BJ (cell line): ENCODE measurements around the gene TTC19. TPM values are rescaled to one million over a fixed set of nuclear protein-coding genes. Genes with fewer than 3 reads are reported as not detected.

ENCODE experiments used
- CTCF ChIA-PET: fragments of 350-600 bp; formaldehyde crosslinking; extraction: SDS; loops from one replicate; lab custom pipeline; 2021; ENCODE audit warnings: antibody characterized with exemption, inconsistent platforms; lab: Yijun Ruan, JAX
- POLR2A ChIA-PET: fragments of 300-600 bp; sonication (Branson Sonifier 250); formaldehyde crosslinking; extraction: SDS; loops from one replicate; lab custom pipeline; 2021; ENCODE audit warnings: antibody characterized with exemption; lab: Charles Lee
- DNase-seq: peaks from one replicate; pipeline ENCODE4 v3.0.0-alpha.2; 2011; ENCODE audit warnings: low read depth
- H3K27me3 ChIP-seq: 2 replicates; pipeline ENCODE4 v1.6.0; 2011; ENCODE audit warnings: low read length; ENCODE audit not compliant: control insufficient read depth, insufficient read depth
- H3K36me3 ChIP-seq: 2 replicates; pipeline ENCODE4 v1.5.1; 2011; ENCODE audit warnings: low read length; ENCODE audit not compliant: control insufficient read depth, insufficient read depth
- H3K4me3 ChIP-seq: 2 replicates; pipeline ENCODE4 v1.5.1; 2011; ENCODE audit warnings: low read depth, mild to moderate bottlenecking, control low read depth, low read length
- polyA plus RNA-seq: library from polyadenylated mRNA; depleted of rRNA; stranded (reverse); fragments of >200 nt; gene quantifications from 2 replicates; pipeline ENCODE4 v1.2.3, GENCODE V29; 2011
- TF ChIP-seq, protein P1 (sequence below): IDR thresholded peaks from 2 replicates; pipeline ENCODE4 v1.5.1; 2011; ENCODE audit warnings: low read depth, mild to moderate bottlenecking, control low read depth, inconsistent platforms, low read length, moderate library complexity; ENCODE audit not compliant: insufficient read depth

TTC19 gene
- polyA plus RNA-seq, 1 experiment, result 2.8 TPM

GRCh38 chr17:16061631-16062030 lies 62.0 kb downstream of the TTC19 start:
- Histone ChIP-seq H3K27me3 (no peaks in the 10 kb centered on the region), H3K36me3 (peaks cover 8% of the 10 kb centered on the region), H3K4me3 (no peak overlapping the region)
- TF ChIP-seq, protein P1, sequence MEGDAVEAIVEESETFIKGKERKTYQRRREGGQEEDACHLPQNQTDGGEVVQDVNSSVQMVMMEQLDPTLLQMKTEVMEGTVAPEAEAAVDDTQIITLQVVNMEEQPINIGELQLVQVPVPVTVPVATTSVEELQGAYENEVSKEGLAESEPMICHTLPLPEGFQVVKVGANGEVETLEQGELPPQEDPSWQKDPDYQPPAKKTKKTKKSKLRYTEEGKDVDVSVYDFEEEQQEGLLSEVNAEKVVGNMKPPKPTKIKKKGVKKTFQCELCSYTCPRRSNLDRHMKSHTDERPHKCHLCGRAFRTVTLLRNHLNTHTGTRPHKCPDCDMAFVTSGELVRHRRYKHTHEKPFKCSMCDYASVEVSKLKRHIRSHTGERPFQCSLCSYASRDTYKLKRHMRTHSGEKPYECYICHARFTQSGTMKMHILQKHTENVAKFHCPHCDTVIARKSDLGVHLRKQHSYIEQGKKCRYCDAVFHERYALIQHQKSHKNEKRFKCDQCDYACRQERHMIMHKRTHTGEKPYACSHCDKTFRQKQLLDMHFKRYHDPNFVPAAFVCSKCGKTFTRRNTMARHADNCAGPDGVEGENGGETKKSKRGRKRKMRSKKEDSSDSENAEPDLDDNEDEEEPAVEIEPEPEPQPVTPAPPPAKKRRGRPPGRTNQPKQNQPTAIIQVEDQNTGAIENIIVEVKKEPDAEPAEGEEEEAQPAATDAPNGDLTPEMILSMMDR, result no peak
- ChIA-PET CTCF (no interaction called here), POLR2A (no interaction called here)
- no peak for DNase-seq

GRCh38 chr17:16066125-16066524 lies 66.5 kb downstream of the TTC19 start:
- H3K36me3 ChIP-seq, result peaks cover 13% of the 10 kb centered on the region
- ChIA-PET POLR2A (no interaction called here), CTCF (interaction anchor here (0.6 kb wide), 1 partner anchor 456 kb away, joined by 3 read pairs; no protein-coding TSS in a partner anchor)
- DNase-seq, result no peak
- H3K27me3 ChIP-seq, result no peaks in the 10 kb centered on the region
- TF ChIP-seq, protein P1, result no peak
- no peak overlapping the region for H3K4me3 ChIP-seq

- Histone ChIP-seq H3K36me3 (peaks cover 9% of the 10 kb centered on the region), H3K4me3 (no peak overlapping the region), H3K27me3 (no peaks in the 10 kb centered on the region)
- ChIA-PET POLR2A (no interaction called here), CTCF (no interaction called here)
- TF ChIP-seq, protein P1, result no peak
- DNase-seq, result no peak
These were observed 68.7 kb downstream of the TTC19 start for GRCh38 chr17:16068323-16068722.

GRCh38 chr17:16072031-16072430 lies 72.4 kb downstream of the TTC19 start:
- TF ChIP-seq, protein P1, result no peak
- DNase-seq, result no peak
- ChIA-PET CTCF (no interaction called here), POLR2A (no interaction called here)
- Histone ChIP-seq H3K36me3 (peaks cover 6% of the 10 kb centered on the region), H3K4me3 (no peak overlapping the region), H3K27me3 (no peaks in the 10 kb centered on the region)

- Histone ChIP-seq H3K27me3 (no peaks in the 10 kb centered on the region), H3K36me3 (peaks cover 7% of the 10 kb centered on the region), H3K4me3 (no peak overlapping the region)
- ChIA-PET POLR2A (no interaction called here), CTCF (interaction anchor here (0.8 to 1.4 kb wide), 2 partner anchors 9 to 10 kb away, joined by 3 to 6 read pairs; no protein-coding TSS in a partner anchor)
- no peak for DNase-seq
- TF ChIP-seq, protein P1, result no peak
These were observed 74.2 kb downstream of the TTC19 start for GRCh38 chr17:16073845-16074244.
